Common myeloid progenitor, CD34-positive (primary cell): ENCODE measurements around the gene DLGAP4.

Experiments
- CTCF ChIA-PET: fragments of 350-600 bp; sonication (Branson Sonifier 250); formaldehyde crosslinking; loops from one replicate; lab custom pipeline; 2021; ENCODE audit warnings: antibody characterized with exemption; lab: Charles Lee
- POLR2A ChIA-PET: fragments of 350-600 bp; sonication (Branson Sonifier 250); formaldehyde crosslinking; loops from one replicate; lab custom pipeline; 2021; ENCODE audit warnings: antibody characterized with exemption; lab: Charles Lee
- DNase-seq, 3 donors: peaks; one replicate each; pipeline versions ENCODE4 v3.0.0 to v3.0.0-alpha.2; 2013
- H3K27ac ChIP-seq, 2 experiments: 1 replicate in 1 of 2; 2 replicates in 1 of 2; pipeline ENCODE4 v1.7.0; 2013; ENCODE audit warnings: inconsistent platforms in 2 of 2, low read length in 2 of 2, mild to moderate bottlenecking in 2 of 2, low read depth in 1 of 2, moderate library complexity in 1 of 2; ENCODE audit not compliant: severe bottlenecking in 2 of 2, insufficient read depth in 1 of 2, poor library complexity in 1 of 2
- H3K27me3 ChIP-seq, 5 experiments: replicated peaks in 2 of 5; 1 replicate in 3 of 5; 2 replicates in 2 of 5; pipeline versions ENCODE4 v1.6.1 to v1.7.0; 2013; ENCODE audit warnings: low read length in 4 of 5, mild to moderate bottlenecking in 2 of 5, moderate library complexity in 2 of 5, inconsistent platforms in 1 of 5; ENCODE audit not compliant: insufficient read depth in 5 of 5, control insufficient read depth in 4 of 5
- H3K36me3 ChIP-seq, 4 experiments: 1 replicate in 2 of 4; 2 replicates in 2 of 4; pipeline versions ENCODE4 v1.6.1 to v1.7.0; 2013; ENCODE audit warnings: low read length in 3 of 4, control low read depth in 1 of 4, mild to moderate bottlenecking in 1 of 4; ENCODE audit not compliant: control insufficient read depth in 4 of 4, insufficient read depth in 4 of 4
- H3K4me1 ChIP-seq, 4 experiments: 1 replicate in 3 of 4; 2 replicates in 1 of 4; pipeline versions ENCODE4 v1.6.1 to v1.7.1; 2013; ENCODE audit warnings: low read length in 3 of 4, mild to moderate bottlenecking in 3 of 4, control low read depth in 1 of 4, inconsistent platforms in 1 of 4, moderate library complexity in 1 of 4; ENCODE audit not compliant: control insufficient read depth in 4 of 4, insufficient read depth in 4 of 4; ENCODE audit errors: control extremely low read depth in 1 of 4
- H3K4me3 ChIP-seq, 7 experiments: 1 replicate in 4 of 7; 2 replicates in 3 of 7; pipeline versions ENCODE4 v1.5.1 to v1.7.0; 2013; ENCODE audit warnings: mild to moderate bottlenecking in 7 of 7, low read length in 6 of 7, moderate library complexity in 6 of 7, inconsistent platforms in 2 of 7, low read depth in 2 of 7, control low read depth in 1 of 7; ENCODE audit not compliant: insufficient read depth in 4 of 7, control insufficient read depth in 1 of 7; ENCODE audit errors: extremely low read depth in 1 of 7
- H3K9me3 ChIP-seq, 5 experiments: 1 replicate in 4 of 5; 2 replicates in 1 of 5; pipeline versions ENCODE4 v1.6.1 to v1.7.1; 2013; ENCODE audit warnings: low read length in 4 of 5, mild to moderate bottlenecking in 2 of 5, inconsistent platforms in 1 of 5, low read depth in 1 of 5, moderate library complexity in 1 of 5; ENCODE audit not compliant: control insufficient read depth in 4 of 5, insufficient read depth in 2 of 5; ENCODE audit errors: control extremely low read depth in 1 of 5
- WGBS: methylation state at CpG from one replicate; pipeline ENCODE4 v1.1.5; 2013; ENCODE audit not compliant: insufficient coverage; 5-methylcytosine and 5-hydroxymethylcytosine counted together

The DLGAP4 gene

DNA sequence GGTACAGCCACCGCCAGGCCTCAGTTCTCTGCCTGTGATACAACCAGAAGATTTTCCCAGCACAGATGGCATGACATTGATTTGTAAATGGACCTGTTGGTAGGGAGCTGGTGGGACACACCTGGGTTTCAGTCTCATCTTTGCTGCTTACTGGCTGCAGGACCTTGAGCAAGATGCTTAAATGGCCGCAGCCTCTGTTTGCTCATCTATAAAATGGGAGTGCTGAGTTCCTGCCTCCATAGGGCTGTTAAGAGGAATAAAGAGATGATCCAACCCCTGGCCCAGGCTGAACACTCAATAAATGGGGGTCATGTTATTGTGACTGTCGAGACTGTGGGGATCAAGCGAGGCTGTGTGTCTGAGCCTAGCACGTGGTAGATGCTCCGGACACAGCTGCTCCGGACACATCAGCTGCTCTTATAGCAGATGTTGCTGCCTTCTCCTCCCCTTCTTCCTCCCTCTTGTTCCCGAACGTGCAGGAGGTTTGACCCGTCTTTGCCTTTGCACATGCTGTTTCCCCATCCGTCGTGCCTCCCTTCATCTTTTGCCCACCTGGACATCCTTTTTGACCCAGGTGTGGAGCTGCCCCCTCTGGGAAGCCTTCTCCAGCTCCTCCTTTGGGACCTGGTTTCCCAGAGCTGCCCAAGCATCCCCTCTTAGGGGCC is 29.2 kb downstream of the DLGAP4 start:
- Histone ChIP-seq H3K27ac (no peak overlapping the region), H3K27me3 (peaks cover 0 to 72% (median 18%) of the 10 kb centered on the region in 5 experiments), H3K9me3 (no peaks in the 10 kb centered on the region), H3K4me3 (no peak overlapping the region), H3K4me1 (no peaks in the 10 kb centered on the region), H3K36me3 (no peaks in the 10 kb centered on the region)
- ChIA-PET POLR2A (no interaction called here), CTCF (no interaction called here)
- DNase-seq: no peak
- WGBS: 84% methylated on average over 12 of the region's 12 CpGs

DNA sequence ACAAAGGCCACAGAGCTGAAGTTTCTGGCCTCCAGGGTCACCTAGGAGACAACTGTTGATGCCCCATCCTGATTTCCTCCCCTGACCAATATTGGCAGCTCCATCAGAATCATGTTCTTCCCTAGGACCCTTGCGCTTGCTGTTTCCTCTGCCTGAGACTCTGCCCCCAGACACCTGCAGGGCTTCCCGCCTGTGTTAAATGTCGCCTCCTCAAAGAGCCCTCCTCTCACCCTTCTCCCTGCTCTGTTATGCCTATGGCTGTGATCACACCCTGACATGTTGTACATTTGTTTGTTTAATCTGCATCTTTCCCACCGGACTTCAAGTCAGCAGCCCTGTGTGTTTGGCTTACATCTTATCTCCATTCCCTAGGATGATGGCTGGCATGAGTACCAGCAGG is 30.1 kb downstream of the DLGAP4 start:
- peaks cover 0 to 75% (median 15%) of the 10 kb centered on the region in 5 experiments for H3K27me3 ChIP-seq
- POLR2A ChIA-PET: no interaction called here
- 87% methylated on average over 3 of the region's 4 CpGs for WGBS

DNA sequence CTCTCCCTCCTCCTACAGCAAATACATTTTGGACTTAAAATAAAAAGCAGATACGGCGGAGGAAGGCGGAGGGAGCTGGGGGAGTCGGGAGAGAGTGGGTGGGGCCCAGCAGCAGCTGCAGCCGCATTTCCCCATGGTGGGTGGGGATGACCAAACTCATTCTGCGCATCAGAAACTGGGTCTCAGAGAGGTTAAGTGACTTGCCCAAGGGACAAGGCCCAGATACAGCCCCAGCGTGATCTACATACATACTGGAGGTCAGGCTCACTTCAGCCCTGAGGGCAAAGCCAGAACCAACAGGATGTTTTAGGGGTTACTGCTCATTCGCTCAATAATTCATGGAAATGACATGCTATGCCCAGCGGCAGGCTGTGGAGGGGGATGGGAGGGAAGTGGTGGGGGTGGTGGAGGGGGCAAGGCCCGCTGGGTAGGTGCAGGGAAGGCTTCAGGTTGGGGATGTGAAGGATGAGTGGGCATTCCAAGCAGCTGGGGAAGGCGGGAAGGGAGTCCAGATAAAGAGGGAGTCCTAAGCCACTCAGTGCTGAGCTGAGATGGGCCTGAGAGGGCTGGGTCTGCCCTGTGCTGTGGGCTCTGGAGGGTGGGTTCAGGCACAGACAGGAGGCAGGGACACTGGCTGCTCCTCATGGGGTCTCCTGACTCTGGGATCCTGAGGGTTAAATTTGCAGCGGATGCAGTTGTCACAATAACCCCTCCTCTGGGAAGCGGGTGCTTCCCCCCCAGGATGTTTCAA is 31.0 kb downstream of the DLGAP4 start:
- 56% methylated on average over 7 of the region's 13 CpGs for WGBS
- Histone ChIP-seq H3K9me3 (no peaks in the 10 kb centered on the region), H3K27ac (no peak overlapping the region), H3K4me3 (no peak overlapping the region), H3K4me1 (no peaks in the 10 kb centered on the region), H3K27me3 (peaks cover 0 to 66% (median 13%) of the 10 kb centered on the region in 5 experiments), H3K36me3 (no peaks in the 10 kb centered on the region)
- DNase-seq: no peak
- POLR2A ChIA-PET: interaction anchor here (0.6 kb wide), 1 partner anchor 466 kb away, joined by 6 read pairs; no protein-coding TSS in a partner anchor
- CTCF ChIA-PET: interaction anchor here (1.2 kb wide), 1 partner anchor 12 kb away, joined by 3 read pairs; no protein-coding TSS in a partner anchor

More for the DNA sequence above, 30.1 kb downstream of the DLGAP4 start:
- Histone ChIP-seq H3K9me3 (no peaks in the 10 kb centered on the region), H3K4me1 (no peaks in the 10 kb centered on the region), H3K4me3 (no peak overlapping the region), H3K36me3 (no peaks in the 10 kb centered on the region), H3K27ac (no peak overlapping the region)
- no peak for DNase-seq
- CTCF ChIA-PET: no interaction called here

DNA sequence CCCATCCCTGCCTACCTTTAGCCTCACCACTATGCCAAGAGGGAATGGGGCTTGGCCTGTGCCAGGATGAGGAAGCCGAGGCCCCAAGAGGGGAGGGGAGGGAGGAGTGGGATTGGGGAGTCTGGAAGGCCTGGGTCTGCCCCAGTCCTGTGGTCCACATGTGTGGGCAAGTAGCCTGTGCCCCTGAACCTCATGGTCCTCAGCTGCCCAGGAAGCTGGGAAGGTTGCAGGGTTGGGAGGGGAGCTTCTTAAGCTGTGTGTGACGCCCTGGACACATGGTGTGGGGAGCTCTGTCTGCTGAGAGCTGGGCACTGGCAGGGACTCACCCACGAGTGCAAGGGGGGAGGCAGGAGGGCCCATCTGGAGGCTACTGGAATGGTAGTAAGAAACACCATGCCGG is 31.7 kb downstream of the DLGAP4 start:
- Histone ChIP-seq H3K4me3 (no peak overlapping the region), H3K4me1 (no peaks in the 10 kb centered on the region), H3K27me3 (peaks cover 0 to 58% (median 13%) of the 10 kb centered on the region in 5 experiments), H3K36me3 (no peaks in the 10 kb centered on the region), H3K9me3 (no peaks in the 10 kb centered on the region), H3K27ac (no peak overlapping the region)
- DNase-seq: no peak
- CTCF ChIA-PET: interaction anchor here (1.2 kb wide), 1 partner anchor 13 kb away, joined by 3 read pairs; no protein-coding TSS in a partner anchor
- POLR2A ChIA-PET: no interaction called here
- WGBS: 88% methylated on average over 4 of the region's 4 CpGs

DNA sequence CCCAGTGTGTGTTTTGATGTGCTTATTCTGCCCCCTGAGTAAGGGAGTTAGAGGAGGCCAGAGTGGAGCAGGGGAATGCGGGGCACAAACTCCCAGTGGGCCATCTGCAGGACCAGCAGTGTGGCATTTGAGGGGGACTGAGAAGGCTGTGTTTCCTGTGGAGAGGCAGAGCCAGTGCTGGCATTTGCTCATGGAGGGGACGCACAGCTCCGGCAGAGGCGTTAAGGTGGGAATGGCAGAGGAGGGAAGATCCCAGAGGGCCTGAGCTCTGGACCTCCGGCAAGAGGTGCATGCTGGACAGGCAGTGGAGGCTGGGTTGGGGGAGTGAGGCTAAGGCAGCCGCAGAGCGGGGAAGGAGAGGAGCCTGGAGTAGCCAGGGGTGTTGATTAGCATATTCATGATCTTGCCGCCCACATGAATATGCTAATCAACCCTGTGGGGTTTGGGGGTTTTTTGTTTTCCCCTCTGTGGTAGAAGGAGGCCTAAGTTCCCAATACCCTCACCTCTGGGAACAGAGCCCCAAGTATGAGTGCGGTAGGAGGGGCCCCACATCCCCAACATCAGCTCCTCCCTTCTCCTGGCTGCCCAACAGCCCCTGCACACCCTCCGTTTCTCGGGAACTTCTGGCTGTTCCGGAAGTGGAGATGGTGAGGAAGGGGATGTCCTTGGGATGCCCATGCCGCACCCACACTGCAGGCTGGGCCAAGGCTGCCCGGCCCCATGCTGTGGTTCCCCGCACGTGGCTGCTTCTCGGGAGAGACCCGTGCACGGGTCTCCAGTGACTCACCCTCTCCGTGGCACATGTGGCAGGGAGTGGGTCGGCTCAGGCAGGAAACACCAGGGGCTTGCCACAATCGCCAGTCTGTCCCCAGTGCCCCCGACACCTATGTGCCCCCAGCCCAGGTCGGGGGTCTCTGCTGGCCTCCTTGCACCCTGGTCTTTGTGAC is 33.8 kb downstream of the DLGAP4 start:
- no peak for DNase-seq
- no peaks in the 10 kb centered on the region for H3K4me1 ChIP-seq
- H3K36me3 ChIP-seq: no peaks in the 10 kb centered on the region
- H3K9me3 ChIP-seq: no peaks in the 10 kb centered on the region
- no peak overlapping the region for H3K27ac ChIP-seq
- H3K4me3 ChIP-seq: no peak overlapping the region
- WGBS: 49% methylated on average over 18 of the region's 24 CpGs
- ChIA-PET POLR2A (no interaction called here), CTCF (no interaction called here)
- H3K27me3 ChIP-seq: peaks cover 0 to 39% (median 2%) of the 10 kb centered on the region in 5 experiments

DNA sequence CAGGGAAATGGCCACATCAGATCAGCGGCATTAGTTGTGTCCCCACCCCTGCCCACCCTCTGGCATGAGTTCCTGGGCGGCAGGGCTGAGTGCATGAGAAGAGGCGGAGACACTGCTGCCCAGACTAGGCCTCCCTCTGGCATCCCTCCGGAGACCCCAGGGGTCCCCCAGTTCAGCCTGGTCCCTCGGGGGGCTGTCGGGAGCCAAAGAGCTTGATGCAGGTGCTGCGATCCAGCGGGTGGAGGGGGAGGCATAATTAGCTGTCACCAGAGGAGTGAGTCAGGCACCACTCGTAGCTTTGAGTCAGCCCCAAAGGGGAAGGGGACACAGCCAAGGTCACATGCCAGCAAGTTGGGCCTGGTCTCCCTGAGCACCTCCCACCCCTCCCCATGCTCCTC is 34.5 kb downstream of the DLGAP4 start:
- H3K4me1 ChIP-seq: no peaks in the 10 kb centered on the region
- H3K27me3 ChIP-seq: peaks cover 0 to 32% (median 0%) of the 10 kb centered on the region in 5 experiments
- POLR2A ChIA-PET: no interaction called here
- H3K36me3 ChIP-seq: no peaks in the 10 kb centered on the region
- no peak overlapping the region for H3K27ac ChIP-seq
- CTCF ChIA-PET: no interaction called here
- DNase-seq: no peak
- H3K9me3 ChIP-seq: no peaks in the 10 kb centered on the region
- H3K4me3 ChIP-seq: no peak overlapping the region
- 77% methylated on average over 5 of the region's 9 CpGs for WGBS
